GM12892 (cell line): ENCODE results near the gene ANKRD11.
"Not testable (repeated sequence)": the region's sequence is repeated elsewhere in the genome, so short reads cannot be mapped to it uniquely, and the experiment has no call there.

Source experiments
- DNase-seq: peaks from one replicate; pipeline ENCODE4 v3.0.0; 2011; ENCODE audit not compliant: insufficient read length
- FAIRE-seq: peaks from 2 replicates; lab custom pipeline; 2011; peaks lifted over from hg19 to GRCh38; lab: Jason Lieb, UNC
- POLR2A ChIP-seq: IDR thresholded peaks from 2 replicates; pipeline ENCODE4 v1.6.1; 2011; ENCODE audit warnings: low read depth, low read length, control low read depth
- POLR2AphosphoS5 ChIP-seq: IDR thresholded peaks from 2 replicates; pipeline ENCODE4 v1.6.1; 2011; ENCODE audit warnings: low read depth, low read length, control low read depth
- TAF1 ChIP-seq: IDR thresholded peaks from 2 replicates; pipeline ENCODE4 v1.6.1; 2011; ENCODE audit warnings: low read depth, mild to moderate bottlenecking, control low read depth, low read length, borderline replicate concordance

ANKRD11 gene

DNA sequence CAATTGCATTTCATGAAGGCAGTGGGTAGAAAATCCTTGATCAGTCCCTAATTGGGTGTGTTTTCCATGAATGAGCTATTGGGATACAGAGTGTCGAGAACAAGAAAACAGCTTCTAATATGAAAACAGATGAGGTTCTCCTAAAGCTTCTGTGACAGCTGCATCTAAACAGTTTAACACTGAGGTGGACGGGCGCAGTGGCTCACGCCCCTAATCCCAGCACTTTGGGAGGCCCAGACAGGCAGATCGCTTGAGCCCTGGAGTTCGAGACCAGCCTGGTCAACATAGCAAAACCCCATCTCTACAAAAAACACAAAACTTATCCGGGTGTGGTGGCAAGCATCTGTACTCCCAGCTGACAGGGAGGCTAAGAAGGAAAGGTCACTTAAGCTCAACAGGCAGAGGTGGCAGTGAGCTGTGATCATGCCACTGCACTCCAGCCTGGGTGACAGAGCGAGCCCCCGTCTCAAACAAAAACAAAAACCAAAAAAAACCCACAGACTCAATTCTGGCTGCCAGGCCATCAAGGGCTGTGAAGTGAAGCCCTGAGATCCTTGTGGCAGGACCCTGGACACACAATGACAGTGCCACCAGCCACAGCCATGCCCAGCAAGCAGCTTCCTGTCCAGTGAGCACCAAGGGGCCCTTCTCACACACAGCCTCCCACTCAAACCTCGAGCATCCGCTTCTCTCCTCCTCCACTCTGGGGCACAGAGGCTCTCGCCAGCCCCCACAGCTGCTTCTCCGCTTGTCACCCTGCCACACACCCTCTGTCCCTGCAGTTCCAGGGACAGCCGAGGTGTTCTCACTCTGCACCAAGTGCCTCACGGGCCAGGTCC lies 44.0 kb downstream of the ANKRD11 start:
- TF ChIP-seq POLR2AphosphoS5: no peak
- TF ChIP-seq POLR2A: no peak
- no peak for TF ChIP-seq TAF1
- no peak for DNase-seq
- FAIRE-seq: no peak

DNA sequence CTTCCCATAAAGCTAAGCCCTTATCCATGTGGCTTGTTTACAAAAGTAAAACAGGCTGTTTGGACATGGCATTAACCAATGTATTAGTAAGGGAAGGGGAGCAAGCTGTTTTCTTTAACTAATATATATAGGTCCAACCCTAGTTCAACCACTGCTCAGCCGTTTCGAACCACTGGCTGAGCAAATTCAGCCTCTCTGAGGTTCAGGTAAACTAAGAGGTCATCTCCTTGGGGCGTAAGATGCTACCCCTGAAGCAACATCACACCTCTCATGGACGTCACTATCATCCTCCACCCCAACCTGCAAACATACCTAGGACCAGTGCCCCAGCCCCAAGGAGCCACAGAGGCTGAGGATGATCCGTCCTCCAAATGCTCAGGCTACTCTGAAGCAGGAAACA lies 45.2 kb downstream of the ANKRD11 start:
- no peak for FAIRE-seq
- TF ChIP-seq TAF1 (no peak), POLR2AphosphoS5 (no peak), POLR2A (no peak)
- no peak for DNase-seq

DNA sequence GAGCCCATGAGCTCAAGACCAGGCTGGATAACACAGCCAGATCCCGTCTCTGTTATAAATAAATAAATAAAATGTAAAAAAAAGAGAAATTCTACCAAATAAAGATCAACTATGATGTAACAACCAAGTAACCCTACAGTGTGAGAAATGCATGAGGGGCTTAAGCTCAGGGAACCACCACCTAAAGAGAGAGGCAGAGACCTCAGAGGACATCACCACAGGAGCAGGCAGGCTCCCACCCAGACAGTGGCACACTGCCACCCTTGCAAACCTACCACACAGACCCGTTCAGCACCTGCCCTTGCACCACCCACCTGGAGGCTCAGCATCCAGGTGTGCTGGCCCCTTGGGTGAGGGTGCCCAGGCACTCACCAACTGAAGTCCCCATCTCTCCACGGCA lies 45.6 kb downstream of the ANKRD11 start:
- FAIRE-seq (no peak), DNase-seq (no peak)
- TF ChIP-seq POLR2AphosphoS5: no peak
- no peak for TF ChIP-seq TAF1
- TF ChIP-seq POLR2A: no peak

DNA sequence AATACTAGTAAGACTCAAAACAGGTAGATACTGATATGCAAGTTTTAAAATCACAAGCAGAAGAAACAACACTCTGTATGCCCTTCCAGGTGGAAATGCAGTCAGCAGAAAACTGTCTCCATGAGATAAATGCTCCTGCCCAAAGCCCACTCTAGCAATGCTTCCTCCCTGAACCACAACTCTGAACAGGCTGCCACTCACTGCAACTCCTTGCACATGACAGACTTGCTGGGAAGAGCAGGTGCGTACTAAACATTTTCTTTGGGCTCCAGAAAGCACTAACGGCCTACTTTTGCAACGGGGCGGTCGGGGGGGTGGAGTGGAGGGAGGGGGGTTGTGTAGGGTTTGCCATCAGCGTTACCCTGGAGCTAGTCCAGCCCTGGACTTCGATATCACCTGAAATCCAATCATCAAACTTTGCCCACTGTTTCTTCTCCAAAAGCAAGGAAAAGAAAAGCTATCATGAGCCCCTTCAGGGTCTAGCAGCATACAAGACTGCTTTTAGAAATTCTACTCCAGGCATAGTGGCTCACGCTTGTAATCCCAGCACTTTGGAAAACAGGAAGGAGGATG lies 46.1 kb downstream of the ANKRD11 start:
- FAIRE-seq: no peak
- DNase-seq: no peak

DNA sequence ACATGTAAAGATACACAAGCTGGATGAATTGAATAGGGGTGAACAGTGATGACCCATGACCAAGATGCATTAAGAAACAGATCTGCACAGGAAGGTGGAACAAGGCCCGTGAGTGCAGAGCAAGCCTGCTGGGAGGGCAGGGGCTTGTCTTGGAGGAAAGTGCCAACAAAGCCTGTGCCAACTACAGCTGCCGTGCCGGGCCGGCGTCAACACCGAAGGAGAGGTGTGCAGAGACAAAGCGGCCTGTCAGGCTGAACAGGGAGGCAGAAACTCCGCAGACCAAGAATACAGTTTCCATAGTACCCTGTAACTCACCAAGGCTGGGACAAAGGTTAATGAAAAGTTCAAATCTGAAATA lies 46.7 kb downstream of the ANKRD11 start:
- DNase-seq (no peak), FAIRE-seq (no peak)
- no peak for TF ChIP-seq POLR2A
- no peak for TF ChIP-seq POLR2AphosphoS5
- no peak for TF ChIP-seq TAF1

More for the DNA sequence above, 46.1 kb downstream of the ANKRD11 start:
- TF ChIP-seq TAF1 (no peak), POLR2A (no peak), POLR2AphosphoS5 (no peak)

DNA sequence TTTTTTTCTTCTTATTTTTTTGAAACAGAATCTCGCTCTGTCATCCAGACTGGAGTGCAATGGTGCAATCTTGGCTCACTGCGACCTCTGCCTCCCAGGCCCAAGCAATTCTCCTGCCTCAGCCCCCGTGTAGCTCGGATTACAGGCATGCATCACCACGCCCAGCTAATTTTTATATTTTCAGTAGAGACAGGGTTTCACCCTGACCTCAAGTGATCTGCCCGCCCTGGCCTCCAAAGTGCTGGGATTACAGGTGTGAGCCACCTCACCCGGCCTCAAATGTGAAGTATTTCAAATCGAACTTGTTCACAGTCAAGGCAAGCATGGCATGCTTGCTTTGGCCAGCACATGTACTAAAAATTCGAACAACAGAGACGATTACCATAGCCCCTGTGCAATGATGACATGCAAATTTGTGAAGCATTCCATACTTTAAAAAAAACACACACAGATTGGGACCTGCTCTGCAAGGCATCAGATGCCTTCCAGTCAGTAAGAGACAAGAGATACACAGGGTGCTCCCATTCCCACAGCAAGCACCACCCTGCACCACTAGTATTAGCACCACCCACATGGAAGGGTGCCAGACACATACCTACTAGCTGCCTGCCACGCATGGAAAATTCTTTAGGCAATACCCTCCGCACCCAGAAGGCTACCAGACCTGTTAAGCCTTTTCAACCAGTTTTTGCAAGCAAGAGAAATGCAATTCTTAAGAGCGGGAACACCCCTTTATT lies 47.2 kb downstream of the ANKRD11 start:
- FAIRE-seq (no peak), DNase-seq (no peak)
- TF ChIP-seq POLR2A (no peak), TAF1 (no peak), POLR2AphosphoS5 (no peak)

DNA sequence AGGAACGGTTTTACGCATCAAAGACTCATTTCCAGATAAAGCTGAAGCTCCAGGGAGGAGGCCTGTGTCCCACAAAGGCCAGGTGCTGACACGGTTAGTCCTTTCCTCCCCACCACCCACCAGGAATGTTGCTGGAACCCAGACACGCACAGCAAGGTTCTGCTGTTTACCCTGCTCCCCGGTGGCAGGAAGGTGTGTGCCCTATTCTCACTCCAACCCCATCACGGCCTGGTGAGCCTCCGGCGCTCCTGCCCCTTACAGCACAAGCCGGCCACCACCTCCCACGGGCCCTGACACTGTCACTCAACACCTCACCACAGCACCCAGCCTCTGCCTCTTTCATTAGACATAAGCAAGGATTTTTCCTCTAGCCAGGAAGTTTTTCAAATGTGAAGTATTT lies 47.8 kb downstream of the ANKRD11 start:
- FAIRE-seq (no peak), DNase-seq (no peak)
- no peak for TF ChIP-seq TAF1
- TF ChIP-seq POLR2A: no peak
- TF ChIP-seq POLR2AphosphoS5: no peak

DNA sequence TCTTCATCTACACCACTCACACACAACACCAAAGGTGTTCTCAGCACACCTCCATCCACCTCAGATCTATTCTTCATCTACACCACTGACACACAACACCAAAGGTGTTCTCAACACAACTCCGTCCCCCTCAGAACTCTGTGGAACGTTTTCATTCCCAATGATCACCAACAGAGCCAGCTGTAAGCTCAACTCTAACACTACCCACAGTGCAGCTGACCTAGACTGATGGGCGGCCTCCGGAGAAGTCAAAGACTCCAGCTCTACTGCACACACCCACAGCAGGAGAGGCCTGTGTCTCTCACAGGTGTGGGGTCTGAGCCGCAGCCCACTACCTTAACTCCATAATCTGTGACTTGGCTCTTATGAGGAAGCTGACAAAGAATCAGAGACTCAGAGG lies 50.7 kb downstream of the ANKRD11 start:
- TF ChIP-seq POLR2AphosphoS5 (no peak), TAF1 (no peak), POLR2A (no peak)
- FAIRE-seq: no peak
- no peak for DNase-seq

DNA sequence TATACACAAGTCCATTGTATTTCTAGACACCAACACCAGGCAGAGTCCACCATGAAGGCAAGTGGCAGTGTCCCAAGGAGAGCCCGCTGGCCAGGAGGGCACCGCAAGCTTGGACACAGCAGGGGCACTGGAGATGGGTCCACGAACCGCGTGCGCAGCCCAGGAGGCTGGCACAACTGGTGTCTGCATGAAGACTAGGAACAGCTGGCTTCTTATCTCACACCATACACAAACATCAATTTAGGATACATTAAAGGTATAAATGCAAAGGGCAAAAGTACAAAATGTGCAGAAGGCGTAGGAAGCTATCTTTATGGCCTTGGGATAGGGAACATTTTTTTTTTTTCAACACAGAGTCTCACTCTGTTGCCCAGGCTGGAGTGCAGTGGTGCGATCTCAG lies 52.4 kb downstream of the ANKRD11 start:
- TF ChIP-seq POLR2AphosphoS5 (no peak), POLR2A (no peak), TAF1 (no peak)
- no peak for DNase-seq
- FAIRE-seq: no peak

DNA sequence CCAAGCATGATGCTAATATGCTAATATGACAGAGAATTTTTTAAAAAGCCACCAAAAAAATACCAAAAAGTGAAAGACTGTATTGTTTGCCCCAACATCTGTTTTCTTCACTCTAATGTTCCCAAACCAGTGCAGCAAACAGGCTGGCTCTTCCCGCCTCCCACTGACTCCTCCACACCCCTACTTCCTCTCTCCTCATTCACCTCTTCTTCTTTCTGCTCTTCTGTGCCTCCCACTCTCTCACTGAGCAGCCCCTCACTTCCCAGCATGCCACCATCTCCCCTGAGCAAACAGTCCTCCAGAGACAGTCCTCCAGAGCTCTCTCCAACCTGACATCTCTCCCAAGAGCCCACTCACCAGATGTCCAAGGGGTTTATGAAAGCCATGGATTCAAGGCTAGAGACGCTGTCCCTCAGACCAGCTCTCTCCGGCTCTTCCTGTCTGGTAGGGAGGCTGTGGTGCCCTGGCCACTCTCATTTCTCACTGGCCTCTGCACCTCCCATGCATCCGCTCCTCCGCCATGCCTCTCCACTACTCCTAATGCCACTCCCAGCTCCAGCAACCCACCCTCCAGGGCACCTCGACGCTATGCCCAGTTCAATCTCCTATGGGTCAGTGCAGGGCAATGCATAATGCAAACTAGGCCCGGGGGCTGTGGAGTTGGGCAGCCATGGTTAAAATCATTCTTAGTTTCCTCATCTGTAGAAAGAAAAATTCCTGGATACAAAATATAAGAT lies 52.9 kb downstream of the ANKRD11 start:
- FAIRE-seq (no peak), DNase-seq (no peak)
- TF ChIP-seq POLR2A: no peak
- TF ChIP-seq POLR2AphosphoS5: no peak
- no peak for TF ChIP-seq TAF1

DNA sequence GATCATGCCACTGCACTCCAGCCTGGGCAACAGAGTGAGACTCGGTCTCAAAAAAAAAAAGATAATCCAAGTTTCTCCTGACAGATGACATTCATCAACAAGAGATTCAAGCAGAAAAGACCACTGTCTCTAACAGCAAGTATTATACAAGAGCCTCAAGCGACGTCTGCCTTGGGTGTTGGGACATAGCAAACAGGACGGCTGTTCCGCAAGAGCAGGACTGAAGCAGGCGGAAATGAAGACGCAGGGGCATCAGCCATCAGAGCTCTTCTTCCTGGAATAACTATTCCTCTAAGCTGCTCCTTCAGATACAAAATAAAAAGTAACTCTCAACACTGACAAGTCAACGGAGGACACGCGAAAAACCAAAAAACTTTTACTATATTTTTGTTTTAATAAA lies 54.0 kb downstream of the ANKRD11 start:
- no peak for FAIRE-seq
- no peak for TF ChIP-seq POLR2A
- TF ChIP-seq TAF1: no peak
- TF ChIP-seq POLR2AphosphoS5: no peak
- DNase-seq: no peak

DNA sequence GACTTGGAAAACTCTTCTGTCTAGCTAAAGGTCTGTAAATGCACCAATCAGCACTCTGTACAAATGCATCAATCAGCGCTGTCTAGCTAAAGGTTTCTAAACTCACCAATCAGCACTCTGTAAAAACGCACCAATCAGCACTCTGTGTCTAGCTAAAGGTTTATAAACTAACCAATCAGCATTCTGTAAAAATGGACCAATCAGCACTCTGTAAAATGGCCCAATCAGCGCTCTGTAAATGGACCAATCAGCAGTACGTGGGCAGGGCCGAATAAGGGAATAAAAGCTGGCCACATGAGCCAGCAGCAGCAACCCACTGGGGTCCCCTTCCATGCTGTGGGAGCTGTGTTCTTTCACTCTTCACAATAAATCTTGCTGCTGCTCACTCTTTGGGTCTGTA lies 55.3 kb downstream of the ANKRD11 start:
- not testable (repeated sequence) for FAIRE-seq

More for the DNA sequence above, 55.3 kb downstream of the ANKRD11 start:
- DNase-seq: not testable (repeated sequence)
